K562 (cell line): ENCODE results near the gene TFCP2L1. TPM values are rescaled to one million over a fixed set of nuclear protein-coding genes. Genes with fewer than 3 reads are reported as not detected.

Source experiments
- ATAC-seq: fragments of 200-7000 bp; cut with Tn5 transposase; 3 replicates; pipeline ENCODE4 v1.9.1; 2020; ENCODE audit warnings: moderate library complexity
- BruUV-seq: library from RNA; stranded (reverse); fragments of 400-500 nt; replicated peaks from 2 replicates; lab custom pipeline; 2021; lab: Mats Ljungman, UMichigan
- CTCF ChIA-PET: fragments of 300-600 bp; formaldehyde crosslinking; extraction: SDS; loops from one replicate; lab custom pipeline; 2021; ENCODE audit warnings: low intra/inter-chr PET ratio; lab: Yijun Ruan, JAX
- POLR2A ChIA-PET: fragments of 300-600, 350-650 bp; sonication (Branson Sonifier 250); formaldehyde crosslinking; extraction: SDS; loops from one replicate; lab custom pipeline; 2021; ENCODE audit warnings: antibody characterized with exemption, inconsistent platforms; lab: Yijun Ruan, JAX
- DNase-seq, 4 experiments: peaks; one replicate each; pipeline versions ENCODE4 v3.0.0 to v3.0.0-alpha.2; 2011 to 2018; ENCODE audit warnings: low spot score in 3 of 4, mixed read lengths in 3 of 4; ENCODE audit errors: extremely low read depth in 1 of 4
- FAIRE-seq: peaks from 2 replicates; lab custom pipeline; 2011; peaks lifted over from hg19 to GRCh38; lab: Jason Lieb, UNC
- H2AFZ ChIP-seq: 2 replicates; pipeline ENCODE4 v1.6.0; 2011; ENCODE audit warnings: low read depth, low read length, control low read depth, inconsistent platforms
- H3K27ac ChIP-seq: fragments of 200-600 bp; 3 replicates; pipeline ENCODE4 v1.8.0; 2011; ENCODE audit warnings: low read depth, mild to moderate bottlenecking, control low read depth, inconsistent platforms, low read length, moderate library complexity, mixed read lengths; ENCODE audit errors: extremely low read depth
- H3K27me3 ChIP-seq, 2 experiments: fragments of 300-600 bp in 1 of 2; 2 replicates in 1 of 2; 3 replicates in 1 of 2; pipeline versions ENCODE4 v1.6.0 to v1.8.0; 2011; ENCODE audit warnings: inconsistent platforms in 2 of 2, low read length in 2 of 2, mild to moderate bottlenecking in 1 of 2, mixed read lengths in 1 of 2, moderate library complexity in 1 of 2; ENCODE audit not compliant: control insufficient read depth in 2 of 2, insufficient read depth in 2 of 2
- H3K36me3 ChIP-seq: fragments of 300-600 bp; 3 replicates; pipeline ENCODE4 v1.8.0; 2011; ENCODE audit warnings: mild to moderate bottlenecking, low read length, inconsistent platforms; ENCODE audit not compliant: control insufficient read depth, insufficient read depth
- H3K4me1 ChIP-seq, 2 experiments: fragments of 200-600 bp in 1 of 2; replicated peaks in 1 of 2; 2 replicates in 1 of 2; 3 replicates in 1 of 2; pipeline versions ENCODE4 v1.5.1 to v1.8.0; 2011; ENCODE audit warnings: inconsistent platforms in 2 of 2, low read length in 2 of 2, mild to moderate bottlenecking in 1 of 2, mixed read lengths in 1 of 2, moderate library complexity in 1 of 2; ENCODE audit not compliant: control insufficient read depth in 2 of 2, insufficient read depth in 2 of 2
- H3K4me2 ChIP-seq: 2 replicates; pipeline ENCODE4 v1.6.1; 2011; ENCODE audit warnings: low read length, control low read depth, inconsistent platforms, mixed read lengths; ENCODE audit not compliant: insufficient read depth
- H3K4me3 ChIP-seq: fragments of 200-600 bp; sonication (generic), shearing (Covaris generic); 2 replicates; pipeline ENCODE4 v1.5.1; 2016; ENCODE audit warnings: control low read depth, inconsistent platforms
- H3K79me2 ChIP-seq: fragments of 200-600 bp; 3 replicates; pipeline ENCODE4 v1.8.0; 2011; ENCODE audit warnings: low read length, inconsistent platforms; ENCODE audit not compliant: control insufficient read depth, insufficient read depth
- H3K9ac ChIP-seq, 2 experiments: 2 replicates each; pipeline versions ENCODE4 v1.6.0 to v1.6.1; 2011; ENCODE audit warnings: low read depth in 2 of 2, low read length in 2 of 2, control low read depth in 1 of 2, inconsistent platforms in 1 of 2, mild to moderate bottlenecking in 1 of 2, mixed read lengths in 1 of 2; ENCODE audit not compliant: insufficient read depth in 1 of 2
- H3K9me1 ChIP-seq: one replicate; pipeline ENCODE4 v1.6.0; 2011; ENCODE audit warnings: inconsistent platforms, mild to moderate bottlenecking, low read length, moderate library complexity; ENCODE audit not compliant: control insufficient read depth, insufficient read depth
- H3K9me3 ChIP-seq: replicated peaks from 2 replicates; pipeline ENCODE4 v1.5.1; 2011; ENCODE audit warnings: low read depth, low read length, inconsistent platforms; ENCODE audit not compliant: control insufficient read depth, insufficient read depth
- H4K20me1 ChIP-seq: replicated peaks from 2 replicates; pipeline ENCODE4 v1.6.1; 2011; ENCODE audit warnings: low read length, inconsistent platforms, mixed read lengths; ENCODE audit not compliant: control insufficient read depth, insufficient read depth
- ARHGAP35 ChIP-seq: fragments of 450-650 bp; IDR thresholded peaks from 2 replicates; pipeline ENCODE4 v1.6.1; 2018; ENCODE audit not compliant: partially characterized antibody
- BACH1 ChIP-seq: fragments of 200-800 bp; sonication (Bioruptor generic); IDR thresholded peaks from 2 replicates; pipeline ENCODE4 v1.6.1; 2016; ENCODE audit warnings: missing genetic modification characterization, missing compliant biosample characterization
- CBFA2T2 ChIP-seq: fragments of 450-650 bp; conservative IDR thresholded peaks from 2 replicates; pipeline ENCODE4 v1.6.1; 2017; ENCODE audit warnings: mild to moderate bottlenecking
- MYBL2 ChIP-seq, 2 experiments: fragments of 450-650 bp in 1 of 2; sonication (generic) in 1 of 2; formaldehyde crosslinking in 1 of 2; IDR thresholded peaks; 2 replicates each; pipeline versions ENCODE4 v1.6.1 to v1.8.1; 2017 to 2022; ENCODE audit warnings: borderline replicate concordance in 1 of 2, inconsistent platforms in 1 of 2, low read depth in 1 of 2, mild to moderate bottlenecking in 1 of 2, missing genetic modification reagents in 1 of 2, moderate library complexity in 1 of 2
- PHF21A ChIP-seq: fragments of 450-650 bp; IDR thresholded peaks from 2 replicates; pipeline ENCODE4 v1.6.1; 2017; ENCODE audit warnings: low read depth, borderline replicate concordance
- STAT5A ChIP-seq: IDR thresholded peaks from 2 replicates; pipeline ENCODE4 v1.6.1; 2012; ENCODE audit warnings: low read length, inconsistent platforms, borderline replicate concordance
- ZFX ChIP-seq: sonication (generic); formaldehyde crosslinking; IDR thresholded peaks from 2 replicates; pipeline ENCODE4 v1.8.0; 2022; ENCODE audit warnings: mild to moderate bottlenecking, missing genetic modification reagents, moderate library complexity
- ZNF133 ChIP-seq: fragments of 250-450 bp; sonication (Bioruptor Pico); IDR thresholded peaks from 2 replicates; pipeline ENCODE4 v1.4.0; 2020; ENCODE audit warnings: mild to moderate bottlenecking
- ZNF586 ChIP-seq: fragments of 450-650 bp; formaldehyde crosslinking; conservative IDR thresholded peaks from 2 replicates; pipeline ENCODE4 v1.4.0; 2020; ENCODE audit warnings: mild to moderate bottlenecking, moderate library complexity
- ZZZ3 ChIP-seq: fragments of 450-650 bp; IDR thresholded peaks from 2 replicates; pipeline ENCODE4 v1.6.1; 2016; ENCODE audit warnings: antibody characterized with exemption, mild to moderate bottlenecking, moderate library complexity
- WGBS: fragments of 100-300 bp; shearing (Covaris generic); methylation state at CpG from one replicate; pipeline ENCODE4 v1.1.6; 2016; ENCODE audit warnings: low coverage, mixed read lengths; ENCODE audit not compliant: insufficient coverage; ENCODE audit errors: missing lambda C conversion rate; 5-methylcytosine and 5-hydroxymethylcytosine counted together
- in situ Hi-C: fragments of 300-500 bp; cut with MboI; formaldehyde crosslinking; loops from 4 replicates; pipeline ENCODE4 v1.15.0; 2018; ENCODE audit warnings: inconsistent platforms, mixed read lengths
- intact Hi-C: fragments of 100-400 bp; cut with micrococcal nuclease; formaldehyde crosslinking; loops from 2 replicates; pipeline ENCODE4 v1.14.2; 2022
- polyA plus RNA-seq, 8 experiments: library from polyadenylated mRNA; depleted of rRNA in 4 of 8; stranded (reverse) in 5 of 8; unstranded in 3 of 8; fragments of >200 nt; fragmentation: Nextera tagmentation in 2 of 8; fragmentation: Illumina TruSeq in 1 of 8; extraction: Ambion mirVana in 2 of 8; extraction: Trizol in 1 of 8; gene quantifications; 2 replicates each; pipeline versions ENCODE4 v1.2.1 to v1.2.3, GENCODE V29; 2011 to 2014; ENCODE audit warnings: inconsistent platforms in 1 of 8, missing spikeins in 1 of 8
- total RNA-seq, 7 experiments: library from RNA; depleted of rRNA in 6 of 7; stranded (reverse); fragments of >200 nt in 6 of 7; fragmentation: Illumina TruSeq in 2 of 7; extraction: Trizol in 2 of 7; gene quantifications; 2 replicates each; pipeline versions ENCODE4 v1.2.1 to v1.2.3, GENCODE V29; 2011 to 2021; ENCODE audit warnings: low replicate concordance in 1 of 7
- TF ChIP-seq, protein P1 (sequence below): IDR thresholded peaks from 2 replicates; pipeline ENCODE4 v1.6.1; 2011; ENCODE audit warnings: borderline replicate concordance, low read depth, mild to moderate bottlenecking, moderate library complexity, low read length; ENCODE audit not compliant: insufficient read depth, poor library complexity, severe bottlenecking
- TF ChIP-seq, protein P2 (sequence below): fragments of 250-450 bp; sonication (Bioruptor Pico); IDR thresholded peaks from 2 replicates; pipeline ENCODE4 v1.8.0; 2022; ENCODE audit warnings: moderate library complexity, mild to moderate bottlenecking, inconsistent platforms
- TF ChIP-seq, protein P3 (sequence below): fragments of 250-450 bp; sonication (Bioruptor Pico); IDR thresholded peaks from 2 replicates; pipeline ENCODE4 v1.4.0; 2020

Gene TFCP2L1
- total and polyA plus RNA-seq, 9 of the 15 experiments (the other 6 are each of a cell fraction or from before 2014, with no cell fraction given): 0.08 to 1.00 (median 0.42) TPM

GRCh38 chr2:121203591-121204249 is 81.3 kb downstream of the TFCP2L1 start:
- ChIA-PET CTCF (interaction anchor here (0.7 kb wide), 1 partner anchor 295 kb away, joined by 3 read pairs; no protein-coding TSS in a partner anchor), POLR2A (no interaction called here)
- H3K4me1 ChIP-seq: no peaks in the 10 kb centered on the region; a peak in 1 of 5 replicates
- peaks cover 3% of the 10 kb centered on the region; the same call in 1 of the 2 replicates for H4K20me1 ChIP-seq
- H2AFZ ChIP-seq: no peak overlapping the region
- H3K9ac ChIP-seq: no peak overlapping the region
- WGBS: 2% methylated on average over 10 of the region's 10 CpGs
- no peak overlapping the region for H3K4me2 ChIP-seq
- no TSS peak for BruUV-seq
- DNase-seq: no peak
- ATAC-seq: no peak
- H3K27me3 ChIP-seq: peaks cover 14 to 58% of the 10 kb centered on the region in 2 experiments; a peak in 4 of 5 replicates
- no peak overlapping the region for H3K4me3 ChIP-seq
- intact Hi-C loops (no loop called here), in situ Hi-C loops (no loop called here)
- H3K79me2 ChIP-seq: no peaks in the 10 kb centered on the region
- no peaks in the 10 kb centered on the region for H3K36me3 ChIP-seq
- no peak for TF ChIP-seq ZNF586 (CRISPR knock-in tag)
- TF ChIP-seq PHF21A: no peak
- TF ChIP-seq, protein P1, sequence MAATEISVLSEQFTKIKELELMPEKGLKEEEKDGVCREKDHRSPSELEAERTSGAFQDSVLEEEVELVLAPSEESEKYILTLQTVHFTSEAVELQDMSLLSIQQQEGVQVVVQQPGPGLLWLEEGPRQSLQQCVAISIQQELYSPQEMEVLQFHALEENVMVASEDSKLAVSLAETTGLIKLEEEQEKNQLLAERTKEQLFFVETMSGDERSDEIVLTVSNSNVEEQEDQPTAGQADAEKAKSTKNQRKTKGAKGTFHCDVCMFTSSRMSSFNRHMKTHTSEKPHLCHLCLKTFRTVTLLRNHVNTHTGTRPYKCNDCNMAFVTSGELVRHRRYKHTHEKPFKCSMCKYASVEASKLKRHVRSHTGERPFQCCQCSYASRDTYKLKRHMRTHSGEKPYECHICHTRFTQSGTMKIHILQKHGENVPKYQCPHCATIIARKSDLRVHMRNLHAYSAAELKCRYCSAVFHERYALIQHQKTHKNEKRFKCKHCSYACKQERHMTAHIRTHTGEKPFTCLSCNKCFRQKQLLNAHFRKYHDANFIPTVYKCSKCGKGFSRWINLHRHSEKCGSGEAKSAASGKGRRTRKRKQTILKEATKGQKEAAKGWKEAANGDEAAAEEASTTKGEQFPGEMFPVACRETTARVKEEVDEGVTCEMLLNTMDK: no peak
- TF ChIP-seq, protein P2, sequence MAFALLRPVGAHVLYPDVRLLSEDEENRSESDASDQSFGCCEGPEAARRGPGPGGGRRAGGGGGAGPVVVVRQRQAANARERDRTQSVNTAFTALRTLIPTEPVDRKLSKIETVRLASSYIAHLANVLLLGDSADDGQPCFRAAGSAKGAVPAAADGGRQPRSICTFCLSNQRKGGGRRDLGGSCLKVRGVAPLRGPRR (CRISPR knock-in tag): no peak
- no peak for TF ChIP-seq ARHGAP35
- TF ChIP-seq, protein P3, sequence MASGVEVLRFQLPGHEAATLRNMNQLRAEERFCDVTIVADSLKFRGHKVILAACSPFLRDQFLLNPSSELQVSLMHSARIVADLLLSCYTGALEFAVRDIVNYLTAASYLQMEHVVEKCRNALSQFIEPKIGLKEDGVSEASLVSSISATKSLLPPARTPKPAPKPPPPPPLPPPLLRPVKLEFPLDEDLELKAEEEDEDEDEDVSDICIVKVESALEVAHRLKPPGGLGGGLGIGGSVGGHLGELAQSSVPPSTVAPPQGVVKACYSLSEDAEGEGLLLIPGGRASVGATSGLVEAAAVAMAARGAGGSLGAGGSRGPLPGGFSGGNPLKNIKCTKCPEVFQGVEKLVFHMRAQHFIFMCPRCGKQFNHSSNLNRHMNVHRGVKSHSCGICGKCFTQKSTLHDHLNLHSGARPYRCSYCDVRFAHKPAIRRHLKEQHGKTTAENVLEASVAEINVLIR (CRISPR knock-in tag): no peak
- no peak for TF ChIP-seq MYBL2 (IDR thresholded peaks at IDR 0.05; ENCODE audit: low read depth)
- TF ChIP-seq MYBL2 (CRISPR knock-in tag; IDR thresholded peaks at IDR 0.05; ENCODE audit: borderline replicate concordance): no peak
- no peak for TF ChIP-seq STAT5A
- TF ChIP-seq ZNF133 (CRISPR knock-in tag): no peak
- no peak for TF ChIP-seq ZZZ3
- TF ChIP-seq CBFA2T2: no peak
- TF ChIP-seq BACH1 (tag): no peak
- TF ChIP-seq ZFX (CRISPR knock-in tag): no peak
- no peaks in the 10 kb centered on the region for H3K9me3 ChIP-seq
- H3K27ac ChIP-seq: no peak overlapping the region
- FAIRE-seq: no peak
- H3K9me1 ChIP-seq: no peaks in the 10 kb centered on the region
